ENCODE data around the gene SESTD1.
"Not testable (repeated sequence)": the region's sequence is repeated elsewhere in the genome, so short reads cannot be mapped to it uniquely, and the experiment has no call there.

The SESTD1 gene

GRCh38 chr2:179092912-179093311 lies 171.7 kb downstream of the SESTD1 start:
- not testable (repeated sequence) for H3K27me3 ChIP-seq (ENCODE audit: control insufficient read depth in 1 of 2, insufficient read depth in 2 of 2, low read length in 2 of 2); H3K27ac ChIP-seq (ENCODE audit: low read depth, low read length); H3K4me1 ChIP-seq (ENCODE audit: insufficient read depth, low read length); H3K4me3 ChIP-seq (ENCODE audit: low read depth in 1 of 2, low read length in 2 of 2); H3K36me3 ChIP-seq (ENCODE audit: insufficient read depth, low read length); H3K9me3 ChIP-seq (ENCODE audit: low read length); H3K9ac ChIP-seq (ENCODE audit: low read length)

GRCh38 chr2:179082697-179083096 lies 181.9 kb downstream of the SESTD1 start:
- H3K27me3 ChIP-seq (ENCODE audit: control insufficient read depth in 1 of 2, insufficient read depth in 2 of 2, low read length in 2 of 2): no peaks in the 10 kb centered on the region
- no peak overlapping the region for H3K4me3 ChIP-seq (ENCODE audit: low read depth in 1 of 2, low read length in 2 of 2)
- no peaks in the 10 kb centered on the region for H3K9me3 ChIP-seq (ENCODE audit: low read length)
- H3K9ac ChIP-seq (ENCODE audit: low read length): no peak overlapping the region
- H3K36me3 ChIP-seq (ENCODE audit: insufficient read depth, low read length): no peaks in the 10 kb centered on the region
- H3K27ac ChIP-seq (ENCODE audit: low read depth, low read length): no peak overlapping the region
- H3K4me1 ChIP-seq (ENCODE audit: insufficient read depth, low read length): no peaks in the 10 kb centered on the region

- no peak overlapping the region for H3K9ac ChIP-seq (ENCODE audit: low read length)
- H3K36me3 ChIP-seq (ENCODE audit: insufficient read depth, low read length): no peaks in the 10 kb centered on the region
- H3K4me3 ChIP-seq (ENCODE audit: low read depth in 1 of 2, low read length in 2 of 2): no peak overlapping the region
- no peak overlapping the region for H3K27ac ChIP-seq (ENCODE audit: low read depth, low read length)
- H3K9me3 ChIP-seq (ENCODE audit: low read length): no peaks in the 10 kb centered on the region
- H3K4me1 ChIP-seq (ENCODE audit: insufficient read depth, low read length): no peaks in the 10 kb centered on the region
- H3K27me3 ChIP-seq (ENCODE audit: control insufficient read depth in 1 of 2, insufficient read depth in 2 of 2, low read length in 2 of 2): no peaks in the 10 kb centered on the region
Observed at GRCh38 chr2:179081954-179082353, 182.7 kb downstream of the SESTD1 start.

GRCh38 chr2:179072527-179072926 lies 192.1 kb downstream of the SESTD1 start:
- Histone ChIP-seq H3K9ac (ENCODE audit: low read length) (no peak overlapping the region), H3K27ac (ENCODE audit: low read depth, low read length) (no peak overlapping the region), H3K4me3 (ENCODE audit: low read depth in 1 of 2, low read length in 2 of 2) (no peak overlapping the region), H3K9me3 (ENCODE audit: low read length) (no peaks in the 10 kb centered on the region), H3K27me3 (ENCODE audit: control insufficient read depth in 1 of 2, insufficient read depth in 2 of 2, low read length in 2 of 2) (no peaks in the 10 kb centered on the region), H3K36me3 (ENCODE audit: insufficient read depth, low read length) (no peaks in the 10 kb centered on the region), H3K4me1 (ENCODE audit: insufficient read depth, low read length) (no peaks in the 10 kb centered on the region)

GRCh38 chr2:179071810-179072355 lies 192.7 kb downstream of the SESTD1 start:
- Histone ChIP-seq H3K4me1 (ENCODE audit: insufficient read depth, low read length) (no peaks in the 10 kb centered on the region), H3K27ac (ENCODE audit: low read depth, low read length) (no peak overlapping the region), H3K27me3 (ENCODE audit: control insufficient read depth in 1 of 2, insufficient read depth in 2 of 2, low read length in 2 of 2) (no peaks in the 10 kb centered on the region), H3K4me3 (ENCODE audit: low read depth in 1 of 2, low read length in 2 of 2) (no peak overlapping the region), H3K9ac (ENCODE audit: low read length) (no peak overlapping the region), H3K9me3 (ENCODE audit: low read length) (no peaks in the 10 kb centered on the region), H3K36me3 (ENCODE audit: insufficient read depth, low read length) (no peaks in the 10 kb centered on the region)

- H3K9me3 ChIP-seq (ENCODE audit: low read length): no peaks in the 10 kb centered on the region
- H3K27ac ChIP-seq (ENCODE audit: low read depth, low read length): no peak overlapping the region
- no peak overlapping the region for H3K4me3 ChIP-seq (ENCODE audit: low read depth in 1 of 2, low read length in 2 of 2)
- H3K27me3 ChIP-seq (ENCODE audit: control insufficient read depth in 1 of 2, insufficient read depth in 2 of 2, low read length in 2 of 2): no peaks in the 10 kb centered on the region
- no peak overlapping the region for H3K9ac ChIP-seq (ENCODE audit: low read length)
- no peaks in the 10 kb centered on the region for H3K36me3 ChIP-seq (ENCODE audit: insufficient read depth, low read length)
- no peaks in the 10 kb centered on the region for H3K4me1 ChIP-seq (ENCODE audit: insufficient read depth, low read length)
Observed at GRCh38 chr2:179070895-179071294, 193.7 kb downstream of the SESTD1 start.

- Histone ChIP-seq H3K27ac (ENCODE audit: low read depth, low read length) (no peak overlapping the region), H3K27me3 (ENCODE audit: control insufficient read depth in 1 of 2, insufficient read depth in 2 of 2, low read length in 2 of 2) (no peaks in the 10 kb centered on the region), H3K4me1 (ENCODE audit: insufficient read depth, low read length) (no peaks in the 10 kb centered on the region), H3K36me3 (ENCODE audit: insufficient read depth, low read length) (no peaks in the 10 kb centered on the region), H3K4me3 (ENCODE audit: low read depth in 1 of 2, low read length in 2 of 2) (no peak overlapping the region), H3K9me3 (ENCODE audit: low read length) (no peaks in the 10 kb centered on the region), H3K9ac (ENCODE audit: low read length) (no peak overlapping the region)
Observed at GRCh38 chr2:179069685-179070084, 194.9 kb downstream of the SESTD1 start.

GRCh38 chr2:179068991-179069643 lies 195.5 kb downstream of the SESTD1 start:
- Histone ChIP-seq H3K9ac (ENCODE audit: low read length) (no peak overlapping the region), H3K36me3 (ENCODE audit: insufficient read depth, low read length) (no peaks in the 10 kb centered on the region), H3K27me3 (ENCODE audit: control insufficient read depth in 1 of 2, insufficient read depth in 2 of 2, low read length in 2 of 2) (no peaks in the 10 kb centered on the region), H3K4me3 (ENCODE audit: low read depth in 1 of 2, low read length in 2 of 2) (no peak overlapping the region), H3K4me1 (ENCODE audit: insufficient read depth, low read length) (no peaks in the 10 kb centered on the region), H3K27ac (ENCODE audit: low read depth, low read length) (no peak overlapping the region), H3K9me3 (ENCODE audit: low read length) (no peaks in the 10 kb centered on the region)

- Histone ChIP-seq H3K27ac (ENCODE audit: low read depth, low read length) (no peak overlapping the region), H3K9me3 (ENCODE audit: low read length) (no peaks in the 10 kb centered on the region), H3K27me3 (ENCODE audit: control insufficient read depth in 1 of 2, insufficient read depth in 2 of 2, low read length in 2 of 2) (no peaks in the 10 kb centered on the region), H3K36me3 (ENCODE audit: insufficient read depth, low read length) (no peaks in the 10 kb centered on the region), H3K9ac (ENCODE audit: low read length) (no peak overlapping the region), H3K4me1 (ENCODE audit: insufficient read depth, low read length) (no peaks in the 10 kb centered on the region), H3K4me3 (ENCODE audit: low read depth in 1 of 2, low read length in 2 of 2) (no peak overlapping the region)
Observed at GRCh38 chr2:179059026-179059700, 205.5 kb downstream of the SESTD1 start.

GRCh38 chr2:179057737-179058136 lies 206.9 kb downstream of the SESTD1 start:
- Histone ChIP-seq H3K9me3 (ENCODE audit: low read length) (no peaks in the 10 kb centered on the region), H3K4me3 (ENCODE audit: low read depth in 1 of 2, low read length in 2 of 2) (no peak overlapping the region), H3K27me3 (ENCODE audit: control insufficient read depth in 1 of 2, insufficient read depth in 2 of 2, low read length in 2 of 2) (no peaks in the 10 kb centered on the region), H3K27ac (ENCODE audit: low read depth, low read length) (no peak overlapping the region), H3K36me3 (ENCODE audit: insufficient read depth, low read length) (no peaks in the 10 kb centered on the region), H3K9ac (ENCODE audit: low read length) (no peak overlapping the region), H3K4me1 (ENCODE audit: insufficient read depth, low read length) (no peaks in the 10 kb centered on the region)

- not testable (repeated sequence) for H3K36me3 ChIP-seq (ENCODE audit: insufficient read depth, low read length); H3K27ac ChIP-seq (ENCODE audit: low read depth, low read length); H3K4me3 ChIP-seq (ENCODE audit: low read depth in 1 of 2, low read length in 2 of 2); H3K27me3 ChIP-seq (ENCODE audit: control insufficient read depth in 1 of 2, insufficient read depth in 2 of 2, low read length in 2 of 2); H3K9me3 ChIP-seq (ENCODE audit: low read length); H3K9ac ChIP-seq (ENCODE audit: low read length)
- H3K4me1 ChIP-seq (ENCODE audit: insufficient read depth, low read length): peaks cover 16% of the 10 kb centered on the region
Observed at GRCh38 chr2:179053568-179053967, 211.1 kb downstream of the SESTD1 start.
